OCI-LY3 (cell line): Measurements from ENCODE around the gene EDNRB.

Experiments
- H2AFZ ChIP-seq: fragments of 200-600, 300-600 bp; shearing (Covaris generic); 2 replicates; pipeline ENCODE4 v1.6.0; 2014; ENCODE audit warnings: antibody characterized with exemption, low read depth, low read length
- H3K27ac ChIP-seq: fragments of 200-600, 300-600 bp; sonication (generic); 2 replicates; pipeline ENCODE4 v1.5.1; 2014; ENCODE audit warnings: mild to moderate bottlenecking, low read length, moderate library complexity, mixed read lengths
- H3K27me3 ChIP-seq: fragments of 200-600, 300-600 bp; sonication (generic); 2 replicates; pipeline ENCODE4 v1.6.1; 2014; ENCODE audit warnings: low read depth, low read length, mixed read lengths
- H3K36me3 ChIP-seq: fragments of 200-600, 300-600 bp; sonication (generic); replicated peaks from 2 replicates; pipeline ENCODE3; 2014; ENCODE audit warnings: low read depth, low read length, mixed read lengths
- H3K4me1 ChIP-seq: fragments of 300-600, 200-600 bp; sonication (generic); 2 replicates; pipeline ENCODE4 v1.6.1; 2014; ENCODE audit warnings: low read length, mixed read lengths
- H3K4me2 ChIP-seq: fragments of 200-600, 300-600 bp; sonication (generic); 2 replicates; pipeline ENCODE4 v1.6.1; 2014; ENCODE audit warnings: low read length, mixed read lengths
- H3K4me3 ChIP-seq: fragments of 300-600, 200-600 bp; sonication (generic); 2 replicates; pipeline ENCODE4 v1.5.1; 2014; ENCODE audit warnings: antibody characterized with exemption, mild to moderate bottlenecking, low read length, moderate library complexity
- H3K79me2 ChIP-seq: fragments of 300-600, 200-600 bp; shearing (Covaris generic); 2 replicates; pipeline ENCODE4 v1.6.1; 2014; ENCODE audit warnings: mild to moderate bottlenecking, low read length, mixed read lengths
- H3K9ac ChIP-seq: fragments of 300-600, 200-600 bp; shearing (Covaris generic); 2 replicates; pipeline ENCODE4 v1.6.0; 2014; ENCODE audit warnings: mild to moderate bottlenecking, low read length, moderate library complexity
- H3K9me3 ChIP-seq: fragments of 200-600, 300-600 bp; shearing (Covaris generic); 2 replicates; pipeline ENCODE4 v1.6.1; 2014; ENCODE audit warnings: low read length, mixed read lengths; ENCODE audit not compliant: insufficient read depth
- H4K20me1 ChIP-seq: fragments of 200-600, 300-600 bp; sonication (generic); 2 replicates; pipeline ENCODE4 v1.6.1; 2016; ENCODE audit warnings: low read length, mixed read lengths; ENCODE audit not compliant: insufficient read depth
- CTCF ChIP-seq: fragments of 200-600, 300-600 bp; sonication (generic); IDR thresholded peaks from 2 replicates; pipeline ENCODE4 v1.5.1; 2014; ENCODE audit warnings: antibody characterized with exemption, low read length, low read depth
- EZH2phosphoT487 ChIP-seq: fragments of 200-600 bp; shearing (Covaris generic); IDR thresholded peaks from 2 replicates; pipeline ENCODE4 v1.6.1; 2018; ENCODE audit warnings: antibody characterized with exemption, mixed run types, low read depth

The EDNRB gene

GRCh38 chr13:77893066-77893465, 25.6 kb downstream of the EDNRB start:
- Histone ChIP-seq H3K9me3 (no peaks in the 10 kb centered on the region), H4K20me1 (no peaks in the 10 kb centered on the region), H3K36me3 (no peaks in the 10 kb centered on the region), H3K9ac (no peak overlapping the region), H3K4me2 (no peak overlapping the region), H3K4me1 (peaks cover 17% of the 10 kb centered on the region), H3K27ac (no peak overlapping the region), H3K79me2 (no peaks in the 10 kb centered on the region), H3K4me3 (no peak overlapping the region), H2AFZ (no peak overlapping the region), H3K27me3 (no peaks in the 10 kb centered on the region)
- TF ChIP-seq CTCF (no peak), EZH2phosphoT487 (no peak)

DNA sequence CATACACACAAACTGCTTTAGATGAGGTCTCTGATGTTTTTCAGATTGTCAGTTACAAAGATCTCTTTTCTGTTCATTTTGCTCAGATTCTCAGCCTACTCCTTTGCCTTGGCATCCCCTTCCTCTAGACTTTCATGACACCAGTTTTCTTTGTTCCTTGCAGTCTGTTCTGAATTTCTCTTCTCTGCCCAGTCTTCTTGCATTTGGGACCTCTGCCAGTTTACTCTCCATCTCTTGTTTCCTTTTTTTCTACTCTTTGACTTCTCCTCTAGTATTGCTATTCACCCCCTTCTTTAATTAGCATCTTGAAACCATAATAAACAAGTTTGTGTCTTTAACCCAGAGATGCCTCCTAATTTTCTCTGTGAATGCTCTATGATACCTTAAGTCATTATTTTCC, 26.1 kb downstream of the EDNRB start:
- no peak overlapping the region for H3K4me3 ChIP-seq
- no peak for TF ChIP-seq CTCF
- no peak for TF ChIP-seq EZH2phosphoT487
- no peak overlapping the region for H3K27ac ChIP-seq
- H3K4me2 ChIP-seq, result no peak overlapping the region
- H2AFZ ChIP-seq, result no peak overlapping the region
- no peaks in the 10 kb centered on the region for H3K79me2 ChIP-seq
- no peaks in the 10 kb centered on the region for H3K36me3 ChIP-seq
- H3K27me3 ChIP-seq, result no peaks in the 10 kb centered on the region
- H3K9ac ChIP-seq, result no peak overlapping the region
- H3K4me1 ChIP-seq, result peaks cover 16% of the 10 kb centered on the region
- H4K20me1 ChIP-seq, result no peaks in the 10 kb centered on the region
- H3K9me3 ChIP-seq, result no peaks in the 10 kb centered on the region

DNA sequence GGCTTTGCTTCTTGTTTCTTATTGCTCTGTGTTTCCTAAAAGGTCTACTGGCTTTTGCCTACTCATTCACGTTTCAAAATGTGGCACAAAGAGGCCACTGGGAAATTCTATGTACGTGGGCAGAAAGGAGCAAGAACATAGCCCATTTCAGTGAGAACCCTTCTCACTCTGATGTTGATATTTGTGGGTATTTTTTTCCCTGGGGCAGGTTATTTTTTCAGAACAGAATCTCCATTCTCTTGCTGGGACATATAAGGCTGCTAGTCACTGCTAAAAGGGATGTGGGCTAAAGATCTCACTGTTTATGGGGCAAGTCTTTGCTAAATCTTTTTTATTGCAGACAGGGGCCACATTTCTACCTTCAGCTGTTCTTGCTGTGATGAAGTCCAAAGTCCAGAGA, 27.1 kb downstream of the EDNRB start:
- Histone ChIP-seq H2AFZ (peak overlapping the region; percentile 64), H3K4me1 (peaks cover 10% of the 10 kb centered on the region), H3K27ac (no peak overlapping the region), H3K9ac (no peak overlapping the region), H3K27me3 (no peaks in the 10 kb centered on the region), H3K4me3 (no peak overlapping the region), H3K4me2 (no peak overlapping the region), H3K79me2 (no peaks in the 10 kb centered on the region), H3K36me3 (no peaks in the 10 kb centered on the region), H3K9me3 (no peaks in the 10 kb centered on the region), H4K20me1 (no peaks in the 10 kb centered on the region)
- TF ChIP-seq EZH2phosphoT487 (no peak), CTCF (no peak)

DNA sequence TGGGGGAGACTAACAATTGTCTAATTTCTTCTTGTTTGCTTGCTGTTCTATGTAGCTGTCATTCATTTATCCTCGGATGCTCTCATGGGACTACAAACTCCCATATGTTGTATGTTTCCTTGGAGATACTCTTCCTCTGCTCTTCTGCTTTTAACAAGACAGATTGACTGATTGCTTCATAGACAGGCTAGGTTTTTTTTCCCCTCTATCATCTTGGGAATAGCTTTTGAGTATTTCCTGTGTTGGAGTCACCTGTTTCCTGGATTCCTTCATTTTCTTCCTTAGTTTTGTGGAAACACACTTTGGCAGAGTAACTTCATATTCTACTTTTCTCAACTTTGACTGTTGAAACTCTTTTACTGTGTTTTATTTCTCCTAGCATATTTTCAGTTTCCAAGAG, 27.6 kb downstream of the EDNRB start:
- H3K36me3 ChIP-seq, result no peaks in the 10 kb centered on the region
- H2AFZ ChIP-seq, result peak overlapping the region; percentile 64
- no peak for TF ChIP-seq CTCF
- no peak for TF ChIP-seq EZH2phosphoT487
- no peaks in the 10 kb centered on the region for H3K79me2 ChIP-seq
- H3K27me3 ChIP-seq, result no peaks in the 10 kb centered on the region
- H3K4me2 ChIP-seq, result no peak overlapping the region
- H3K4me3 ChIP-seq, result no peak overlapping the region
- peaks cover 10% of the 10 kb centered on the region for H3K4me1 ChIP-seq
- H3K9ac ChIP-seq, result no peak overlapping the region
- H3K27ac ChIP-seq, result no peak overlapping the region
- no peaks in the 10 kb centered on the region for H4K20me1 ChIP-seq
- no peaks in the 10 kb centered on the region for H3K9me3 ChIP-seq
